Stimulated activated CD8-positive, alpha-beta memory T cell treated with anti-CD3 and anti-CD28 coated beads, Interleukin-15, amount 100 ng/mL, for 4 hours (primary cell): ENCODE measurements around the gene TTC24.
"Not testable (repeated sequence)": the region's sequence is repeated elsewhere in the genome, so short reads cannot be mapped to it uniquely, and the experiment has no call there.

Source experiments
- DNase-seq, 2 donors: peaks; one replicate each; pipeline ENCODE4 v3.0.0-alpha.2; 2020; ENCODE audit warnings: low read depth in 2 of 2

Gene TTC24

GRCh38 chr1:156579472-156579871 is at the start of gene TTC24:
Gene TTC24, plus strand, starts transcription at chr1:156579723. Its CDS starts 1,642 bp downstream, at chr1:156581365.
- no peak for DNase-seq

GRCh38 chr1:156530006-156530405 is 49.5 kb upstream of the TTC24 start:
- DNase-seq, result no peak

GRCh38 chr1:156532374-156532773 is 47.1 kb upstream of the TTC24 start:
- no peak for DNase-seq

GRCh38 chr1:156533568-156534220 is 45.8 kb upstream of the TTC24 start:
- no peak for DNase-seq

GRCh38 chr1:156534424-156535060 is 45.0 kb upstream of the TTC24 start:
- DNase-seq, result no peak

GRCh38 chr1:156537027-156537426 is 42.5 kb upstream of the TTC24 start:
- no peak for DNase-seq

- DNase-seq, result no peak
Measured at GRCh38 chr1:156538711-156539440, 40.6 kb upstream of the TTC24 start.

GRCh38 chr1:156539818-156540355 is 39.6 kb upstream of the TTC24 start:
- DNase-seq, result no peak

- DNase-seq, result no peak
Measured at GRCh38 chr1:156540955-156541354, 38.6 kb upstream of the TTC24 start.

GRCh38 chr1:156543066-156543465 is 36.5 kb upstream of the TTC24 start:
- no peak for DNase-seq

- DNase-seq, result no peak
Measured at GRCh38 chr1:156544592-156545102, 34.9 kb upstream of the TTC24 start.

GRCh38 chr1:156546267-156546666 is 33.3 kb upstream of the TTC24 start:
- no peak for DNase-seq

GRCh38 chr1:156547434-156547833 is 32.1 kb upstream of the TTC24 start:
- DNase-seq, result no peak

GRCh38 chr1:156547982-156548381 is 31.5 kb upstream of the TTC24 start:
- DNase-seq, result no peak

- DNase-seq, result no peak
Measured at GRCh38 chr1:156549390-156549789, 30.1 kb upstream of the TTC24 start.

GRCh38 chr1:156549831-156550230 is 29.7 kb upstream of the TTC24 start:
- DNase-seq, result no peak

GRCh38 chr1:156550346-156550745 is 29.2 kb upstream of the TTC24 start:
- no peak for DNase-seq

- DNase-seq, result no peak
Measured at GRCh38 chr1:156551066-156551643, 28.4 kb upstream of the TTC24 start.

- DNase-seq, result no peak
Measured at GRCh38 chr1:156551869-156552268, 27.7 kb upstream of the TTC24 start.

- DNase-seq, result no peak
Measured at GRCh38 chr1:156552518-156552917, 27.0 kb upstream of the TTC24 start.

GRCh38 chr1:156552937-156553336 is 26.6 kb upstream of the TTC24 start:
- not testable (repeated sequence) for DNase-seq

GRCh38 chr1:156553860-156554485 is 25.6 kb upstream of the TTC24 start:
- no peak for DNase-seq
